ENCODE measurements around the gene HLA-DQB2. TPM values are rescaled to one million over a fixed set of nuclear protein-coding genes. Genes with fewer than 3 reads are reported as not detected.
A peak's percentile ranks its signal among the peaks of the same experiment; 100 is the strongest.

Gene HLA-DQB2
- total and polyA plus RNA-seq, 10 of the 15 experiments (the other 5 are each of a cell fraction or from before 2014, with no cell fraction given) = 0.28 to 27.1 (median 8.0) TPM

GRCh38 chr6:32803416-32803815 is 40.1 kb upstream of the HLA-DQB2 start:
- in situ Hi-C loops (cut with MboI) (no loop called here), intact Hi-C loops (cut with micrococcal nuclease; ENCODE audit: unreplicated experiment) (no loop called here)
- DNase-seq (ENCODE audit: low read depth, low spot score) (no peak), ATAC-seq (no peak), FAIRE-seq (no peak)
- TF ChIP-seq TARDBP (IDR thresholded peaks at IDR 0.05; ENCODE audit: borderline replicate concordance) = no peak
- 0 out of 2 replicates have a peak, but pooled peaks have one; percentile 10 for TF ChIP-seq SPI1 (IDR thresholded peaks at IDR 0.05; ENCODE audit: borderline replicate concordance, insufficient read depth, low read depth, low read length)
- H2AFZ ChIP-seq (ENCODE audit: control insufficient read depth, low read depth, low read length) = no peak overlapping the region
- peaks cover 4% of the 10 kb centered on the region for H3K4me1 ChIP-seq (ENCODE audit: control insufficient read depth, insufficient read depth, low read length)
- WGBS (ENCODE audit: insufficient coverage, insufficient replicate concordance, low lambda C conversion rate, missing lambda C conversion rate) = 30% methylated on average over 2 of the region's 2 CpGs
- H3K27ac ChIP-seq (ENCODE audit: control insufficient read depth, insufficient read depth) = no peak overlapping the region
- no peaks in the 10 kb centered on the region; a peak in 1 of 4 replicates for H3K36me3 ChIP-seq (ENCODE audit: control insufficient read depth in 2 of 2, insufficient read depth in 2 of 2, low read length in 1 of 2)
- RAD21 ChIA-PET (ENCODE audit: unreplicated experiment) = interaction anchor here (0.9 to 1.5 kb wide), 2 partner anchors 18 to 65 kb away, joined by 3 to 6 read pairs; no protein-coding TSS in a partner anchor
- no peaks in the 10 kb centered on the region for H4K20me1 ChIP-seq (ENCODE audit: control insufficient read depth, insufficient read depth)
- H3K27me3 ChIP-seq (replicated peaks in 1 of 2; ENCODE audit: control insufficient read depth in 2 of 2, insufficient read depth in 2 of 2, low read length in 1 of 2) = no peaks in the 10 kb centered on the region
- no peak overlapping the region for H3K4me2 ChIP-seq (ENCODE audit: control insufficient read depth, insufficient read depth)
- POLR2A ChIA-PET = interaction anchor here (1.2 kb wide), 1 partner anchor 9 kb away, joined by 3 read pairs; no protein-coding TSS in a partner anchor
- BruUV-seq (replicated peaks) = no TSS peak
- H3K9ac ChIP-seq (ENCODE audit: control insufficient read depth, insufficient read depth, low read length) = no peak overlapping the region
- no peaks in the 10 kb centered on the region; the same call in 1 of the 3 replicates for H3K9me3 ChIP-seq (replicated peaks; ENCODE audit: control insufficient read depth, insufficient read depth, low read length)
- no peak overlapping the region for H3K4me3 ChIP-seq
- CTCF ChIA-PET = interaction anchor here (0.6 to 2.3 kb wide), 3 partner anchors 10 to 1017 kb away, joined by 3 to 14 read pairs (median 3); no protein-coding TSS in a partner anchor
- no peaks in the 10 kb centered on the region for H3K79me2 ChIP-seq (ENCODE audit: control insufficient read depth, insufficient read depth, low read length)
- SMC1A ChIA-PET (ENCODE audit: uncharacterized antibody, unreplicated experiment) = interaction anchor here (2.1 to 2.4 kb wide), 2 partner anchors 10 to 65 kb away, joined by 7 to 14 read pairs; no protein-coding TSS in a partner anchor

GRCh38 chr6:32799740-32800139 is 36.4 kb upstream of the HLA-DQB2 start:
- ChIA-PET RAD21 (ENCODE audit: unreplicated experiment) (interaction anchor here (1.1 to 4.3 kb wide), 7 partner anchors 9 to 382 kb away, joined by 3 to 26 read pairs (median 6); partner anchors contain the start of gene TAP2), CTCF (interaction anchor here (0.7 to 4.1 kb wide), 16 partner anchors 9 to 903 kb away, joined by 3 to 36 read pairs (median 6); partner anchors contain the start of gene TAP2), POLR2A (interaction anchor here (0.7 kb wide), 1 partner anchor 22 kb away, joined by 3 read pairs; no protein-coding TSS in a partner anchor), SMC1A (ENCODE audit: uncharacterized antibody, unreplicated experiment) (interaction anchor here (0.6 to 7.4 kb wide), 15 partner anchors 10 to 936 kb away, joined by 3 to 53 read pairs (median 4); no protein-coding TSS in a partner anchor)
- Histone ChIP-seq H3K79me2 (ENCODE audit: control insufficient read depth, insufficient read depth, low read length) (no peaks in the 10 kb centered on the region), H2AFZ (ENCODE audit: control insufficient read depth, low read depth, low read length) (no peak overlapping the region), H4K20me1 (ENCODE audit: control insufficient read depth, insufficient read depth) (no peaks in the 10 kb centered on the region), H3K36me3 (ENCODE audit: control insufficient read depth in 2 of 2, insufficient read depth in 2 of 2, low read length in 1 of 2) (no peaks in the 10 kb centered on the region), H3K4me2 (ENCODE audit: control insufficient read depth, insufficient read depth) (no peak overlapping the region), H3K27me3 (replicated peaks in 1 of 2; ENCODE audit: control insufficient read depth in 2 of 2, insufficient read depth in 2 of 2, low read length in 1 of 2) (no peaks in the 10 kb centered on the region), H3K9ac (ENCODE audit: control insufficient read depth, insufficient read depth, low read length) (no peak overlapping the region), H3K27ac (ENCODE audit: control insufficient read depth, insufficient read depth) (no peak overlapping the region), H3K4me1 (ENCODE audit: control insufficient read depth, insufficient read depth, low read length) (peaks cover 15% of the 10 kb centered on the region), H3K4me3 (no peak overlapping the region), H3K9me3 (replicated peaks; ENCODE audit: control insufficient read depth, insufficient read depth, low read length) (no peaks in the 10 kb centered on the region; the same call in 1 of the 3 replicates)
- intact Hi-C loops (cut with micrococcal nuclease; ENCODE audit: unreplicated experiment) = loop anchor here (5.0 kb wide), 1 partner anchor 552 kb away; no protein-coding TSS in a partner anchor
- no peak for TF ChIP-seq FOXM1 (IDR thresholded peaks at IDR 0.05; ENCODE audit: low read depth, low read length)
- TF ChIP-seq CHD1 (IDR thresholded peaks at IDR 0.05; ENCODE audit: low read depth, low read length) = no peak
- TF ChIP-seq SKIL (IDR thresholded peaks at IDR 0.05; ENCODE audit: low read depth, poor library complexity, severe bottlenecking) = no peak
- TF ChIP-seq IKZF1 (conservative IDR thresholded peaks at IDR 0.05) = no peak
- no peak for TF ChIP-seq MAX (IDR thresholded peaks at IDR 0.05; ENCODE audit: low read depth, low read length)
- no peak for TF ChIP-seq FOXK2 (IDR thresholded peaks at IDR 0.05)
- TF ChIP-seq STAT1 (conservative IDR thresholded peaks at IDR 0.05) = no peak
- no peak for TF ChIP-seq MTA2 (IDR thresholded peaks at IDR 0.05; ENCODE audit: low read depth)
- TF ChIP-seq POLR2A (IDR thresholded peaks at IDR 0.05; ENCODE audit: low read depth, low read length) = no peak
- TF ChIP-seq NBN (IDR thresholded peaks at IDR 0.05) = no peak
- no peak for TF ChIP-seq ASH2L (IDR thresholded peaks at IDR 0.05; ENCODE audit: borderline replicate concordance, low read depth)
- no peak for TF ChIP-seq SMAD1 (IDR thresholded peaks at IDR 0.05; ENCODE audit: low read depth, partially characterized antibody)
- no peak for DNase-seq (ENCODE audit: low read depth, low spot score)
- WGBS (ENCODE audit: insufficient coverage, insufficient replicate concordance, low lambda C conversion rate, missing lambda C conversion rate) = 90% methylated on average over 3 of the region's 3 CpGs
- no peak for ATAC-seq
- no TSS peak for BruUV-seq (replicated peaks)
- in situ Hi-C loops (cut with MboI) = no loop called here
- no peak for FAIRE-seq

Measured in GM12878 (cell line).